Transverse colon (tissue), 4 donors: ENCODE data around the gene CRAMP1. TPM values are rescaled to one million over a fixed set of nuclear protein-coding genes. Genes with fewer than 3 reads are reported as not detected.

ENCODE experiments used
- DNase-seq: peaks from one replicate; pipeline ENCODE4 v3.0.0-alpha.2; 2019
- H3K27ac ChIP-seq, 4 donors: fragments of 200-600 bp; sonication (generic); 2 replicates each; pipeline ENCODE4 v1.5.1; 2016 to 2018; ENCODE audit warnings: inconsistent platforms in 4 of 4
- H3K27me3 ChIP-seq: fragments of 200-600 bp; sonication (generic); 2 replicates; pipeline ENCODE4 v1.5.1; 2017; ENCODE audit warnings: inconsistent platforms
- H3K36me3 ChIP-seq, 4 donors: fragments of 200-600 bp; sonication (generic); 2 replicates each; pipeline ENCODE4 v1.5.1; 2017 to 2019; ENCODE audit warnings: inconsistent platforms in 4 of 4
- H3K4me1 ChIP-seq, 4 donors: fragments of 200-600 bp; sonication (generic); 2 replicates each; pipeline ENCODE4 v1.5.1; 2017 to 2020; ENCODE audit warnings: inconsistent platforms in 4 of 4
- H3K4me3 ChIP-seq, 4 donors: fragments of 200-600 bp; sonication (generic); 1 replicate in 1 of 4; 2 replicates in 3 of 4; pipeline versions ENCODE4 v1.5.1 to v1.6.1; 2017 to 2019; ENCODE audit warnings: inconsistent platforms in 4 of 4
- H3K9me3 ChIP-seq, 2 donors: fragments of 200-600 bp; sonication (generic); 2 replicates each; pipeline ENCODE4 v1.5.1; 2017 to 2019; ENCODE audit warnings: inconsistent platforms in 2 of 2
- CTCF ChIP-seq, 5 experiments: fragments of 200-600 bp in 3 of 5; fragments of 450-650 bp in 2 of 5; sonication (generic) in 3 of 5; IDR thresholded peaks; 1 replicate in 2 of 5; 2 replicates in 3 of 5; pipeline ENCODE4 v1.5.1; 2016 to 2017; ENCODE audit warnings: antibody characterized with exemption in 5 of 5, inconsistent platforms in 3 of 5, mild to moderate bottlenecking in 2 of 5, moderate library complexity in 1 of 5
- EP300 ChIP-seq: sonication (generic); formaldehyde crosslinking; IDR thresholded peaks from one replicate; pipeline ENCODE4 v1.6.1; 2017; ENCODE audit warnings: antibody characterized with exemption, low read depth
- POLR2A ChIP-seq: fragments of 450-650 bp; IDR thresholded peaks from one replicate; pipeline ENCODE4 v1.6.1; 2016; ENCODE audit warnings: antibody characterized with exemption, mild to moderate bottlenecking, moderate library complexity
- POLR2AphosphoS5 ChIP-seq, 3 donors: sonication (generic); formaldehyde crosslinking; IDR thresholded peaks; one replicate each; pipeline ENCODE4 v1.6.1; 2016; ENCODE audit warnings: antibody characterized with exemption in 3 of 3
- WGBS, 2 donors: methylation state at CpG; one replicate each; pipeline ENCODE4 v1.1.5; 2018; ENCODE audit warnings: low coverage in 1 of 2; 5-methylcytosine and 5-hydroxymethylcytosine counted together
- in situ Hi-C, 4 donors: fragments of 200-750 bp; cut with MboI; loops; one replicate each; pipeline versions ENCODE4 v1.15.0 to v1.15.1; 2017; ENCODE audit warnings: low sequenced_read_pairs in 3 of 4, low pct_ligation_motif_present in 1 of 4, low pct_unique_long_range_greater_than_20kb in 1 of 4
- intact Hi-C: fragments of 100-400 bp; cut with DNase I; formaldehyde crosslinking; loops from one replicate; pipeline ENCODE4 v1.15.1; 2023; ENCODE audit warnings: low total_unique reads
- total RNA-seq, 4 donors: library from RNA; depleted of rRNA; stranded (reverse); fragments of >200 nt; gene quantifications; one replicate each; pipeline ENCODE4 v1.1.0, GENCODE V29; 2016

The CRAMP1 gene
- total RNA-seq, 4 donors from 2014 or later, result 10.1 to 52.7 (median 16.2) TPM

GRCh38 chr16:1613728-1614455 is 1.7 kb downstream of the CRAMP1 start:
- Histone ChIP-seq H3K27ac (peak overlapping the region; percentile 87 to 95 (median 93)), H3K4me1 (peaks cover 17 to 50% (median 44%) of the 10 kb centered on the region in 4 donors), H3K4me3 (peak overlapping the region; percentile 30 to 100 (median 96)), H3K36me3 (no peaks in the 10 kb centered on the region), H3K27me3 (no peaks in the 10 kb centered on the region), H3K9me3 (no peaks in the 10 kb centered on the region)
- intact Hi-C loops (no loop called here), in situ Hi-C loops (no loop called here)
- DNase-seq, result peak; percentile 24
- no peak for TF ChIP-seq EP300
- TF ChIP-seq CTCF (IDR thresholded peaks at IDR 0.05), result no peak
- TF ChIP-seq POLR2A, result no peak
- TF ChIP-seq POLR2AphosphoS5 (IDR thresholded peaks at IDR 0.05), result no peak
- WGBS, 2 donors, result 0 to 2% methylated on average over 1 to 26 of the region's 72 CpGs

GRCh38 chr16:1614456-1615102 is 2.4 kb downstream of the CRAMP1 start:
- TF ChIP-seq POLR2AphosphoS5 (IDR thresholded peaks at IDR 0.05) (no peak), CTCF (IDR thresholded peaks at IDR 0.05) (no peak), EP300 (no peak), POLR2A (no peak)
- 1% methylated on average over 47 of the region's 80 CpGs; no CpG with 5 or more reads in 1 of the 2 donors for WGBS, 2 donors
- peaks cover 17 to 47% (median 41%) of the 10 kb centered on the region in 4 donors for H3K4me1 ChIP-seq
- no peaks in the 10 kb centered on the region for H3K27me3 ChIP-seq
- peak overlapping the region; percentile 53 to 100 (median 96) for H3K4me3 ChIP-seq
- no peaks in the 10 kb centered on the region for H3K36me3 ChIP-seq
- intact Hi-C loops (no loop called here), in situ Hi-C loops (no loop called here)
- no peaks in the 10 kb centered on the region for H3K9me3 ChIP-seq
- peak; percentile 17 for DNase-seq
- peak overlapping the region; percentile 73 to 95 (median 76) for H3K27ac ChIP-seq

- Histone ChIP-seq H3K27me3 (no peaks in the 10 kb centered on the region), H3K4me1 (peaks cover 17 to 41% (median 35%) of the 10 kb centered on the region in 4 donors), H3K9me3 (no peaks in the 10 kb centered on the region), H3K36me3 (peaks cover 0 to 5% (median 0%) of the 10 kb centered on the region in 4 donors), H3K4me3 (no peak overlapping the region), H3K27ac (no peak overlapping the region)
- WGBS, 2 donors, result 76 to 83% methylated on average over 9 of the region's 9 CpGs
- no peak for DNase-seq
- no peak for TF ChIP-seq POLR2A
- TF ChIP-seq EP300, result no peak
- no peak for TF ChIP-seq POLR2AphosphoS5 (IDR thresholded peaks at IDR 0.05)
- TF ChIP-seq CTCF (IDR thresholded peaks at IDR 0.05), result no peak
- intact Hi-C loops, result no loop called here
- in situ Hi-C loops, result no loop called here
Measured at GRCh38 chr16:1615761-1616160, 3.6 kb downstream of the CRAMP1 start.

GRCh38 chr16:1619976-1620375 is 7.8 kb downstream of the CRAMP1 start:
- WGBS, 2 donors, result 92% methylated on average over 15 of the region's 15 CpGs; no CpG with 5 or more reads in 1 of the 2 donors
- intact Hi-C loops (no loop called here), in situ Hi-C loops (no loop called here)
- Histone ChIP-seq H3K9me3 (no peaks in the 10 kb centered on the region), H3K27ac (no peak overlapping the region), H3K4me1 (peaks cover 5 to 16% (median 8%) of the 10 kb centered on the region in 4 donors), H3K4me3 (no peak overlapping the region), H3K36me3 (peaks cover 0 to 5% (median 0%) of the 10 kb centered on the region in 4 donors), H3K27me3 (no peaks in the 10 kb centered on the region)
- DNase-seq, result no peak
- TF ChIP-seq CTCF (IDR thresholded peaks at IDR 0.05) (no peak), POLR2AphosphoS5 (IDR thresholded peaks at IDR 0.05) (no peak), POLR2A (no peak), EP300 (no peak)
